Right lobe of liver (tissue), 6 donors: ENCODE results near the gene ENTHD1. TPM values are rescaled to one million over a fixed set of nuclear protein-coding genes. Genes with fewer than 3 reads are reported as not detected.

Experiments used
- ATAC-seq, 4 donors: fragments of 200-7000 bp; cut with Tn5 transposase; one replicate each; pipeline ENCODE4 v1.9.1; 2020; ENCODE audit warnings: mild to moderate bottlenecking in 4 of 4, moderate library complexity in 4 of 4
- DNase-seq, 3 donors: peaks; one replicate each; pipeline ENCODE4 v3.0.0-alpha.2; 2020
- H3K27ac ChIP-seq, 3 donors: fragments of 200-600 bp; one replicate each; pipeline ENCODE4 v1.8.0; 2022
- H3K27me3 ChIP-seq, 2 donors: fragments of 200-600 bp; one replicate each; pipeline ENCODE4 v1.8.0; 2022
- H3K36me3 ChIP-seq, 4 donors: fragments of 200-600 bp; sonication (generic) in 1 of 4; one replicate each; pipeline versions ENCODE4 v1.5.1 to v1.8.0; 2017 to 2022; ENCODE audit warnings: control low read depth in 1 of 4
- H3K4me1 ChIP-seq, 4 donors: fragments of 200-600 bp; sonication (generic) in 1 of 4; one replicate each; pipeline versions ENCODE4 v1.5.1 to v1.8.0; 2017 to 2022; ENCODE audit warnings: control low read depth in 1 of 4
- H3K4me3 ChIP-seq, 3 donors: fragments of 200-600 bp; one replicate each; pipeline ENCODE4 v1.8.0; 2022
- H3K9me3 ChIP-seq, 4 donors: fragments of 200-600 bp; sonication (generic) in 1 of 4; one replicate each; pipeline versions ENCODE4 v1.5.1 to v1.8.0; 2017 to 2022; ENCODE audit warnings: control low read depth in 1 of 4
- CTCF ChIP-seq, 4 donors: fragments of 200-600 bp in 3 of 4; fragments of 450-650 bp in 1 of 4; IDR thresholded peaks; one replicate each; pipeline versions ENCODE4 v1.5.1 to v1.8.0; 2016 to 2022; ENCODE audit warnings: antibody characterized with exemption in 4 of 4, mild to moderate bottlenecking in 2 of 4
- POLR2A ChIP-seq: fragments of 450-650 bp; IDR thresholded peaks from one replicate; pipeline ENCODE4 v1.6.1; 2017; ENCODE audit warnings: antibody characterized with exemption, mild to moderate bottlenecking
- WGBS: methylation state at CpG from one replicate; pipeline ENCODE4 v1.1.6; 2018; ENCODE audit warnings: low coverage, low lambda C conversion rate; ENCODE audit not compliant: insufficient coverage; ENCODE audit errors: missing lambda C conversion rate; 5-methylcytosine and 5-hydroxymethylcytosine counted together
- intact Hi-C, 2 donors: fragments of 100-400 bp; cut with DNase I; formaldehyde crosslinking; loops; one replicate each; pipeline versions ENCODE4 v1.11.2 to v1.14.1; 2022
- total RNA-seq, 6 experiments: library from RNA; depleted of rRNA in 2 of 6; stranded (reverse); fragments of >200 nt in 2 of 6; fragmentation: NEBNext Ultra II Directional in 3 of 6; extraction: Animal tissue kit (Norgen Biotek cat#: 25700) in 3 of 6; gene quantifications; one replicate each; pipeline versions ENCODE4 v1.1.0 to v1.2.4, GENCODE V29; 2016 to 2023
- donor health status: DM: no; HTN: yes; CAD: no.
- donor health status: DM: no; HTN: no; CAD: no.
- donor health status: DM: no; HTN: no; CAD: no.
- donor health status: DM: no; HTN: yes; CAD: no.
- donor health status: DM: no; HTN: yes; CAD: no.

The ENTHD1 gene
- total RNA-seq, 6 experiments from 2014 or later = not detected

GRCh38 chr22:39723463-39723862, 170.1 kb downstream of the ENTHD1 start:
- intact Hi-C loops = no loop called here
- H3K9me3 ChIP-seq = no peaks in the 10 kb centered on the region
- H3K4me1 ChIP-seq = no peaks in the 10 kb centered on the region
- whole genome bisulfite sequencing = 73% methylated on average over 5 of the region's 10 CpGs
- no peak overlapping the region for H3K27ac ChIP-seq
- H3K36me3 ChIP-seq = no peaks in the 10 kb centered on the region
- no peaks in the 10 kb centered on the region for H3K27me3 ChIP-seq
- H3K4me3 ChIP-seq = no peak overlapping the region
- ATAC-seq (no peak), DNase-seq (peak in 1 of 3 donors; percentile 29)
- TF ChIP-seq CTCF (IDR thresholded peaks at IDR 0.05) (no peak), POLR2A (no peak)

GRCh38 chr22:39722501-39722900, 171.1 kb downstream of the ENTHD1 start:
- H3K9me3 ChIP-seq = no peaks in the 10 kb centered on the region
- no peaks in the 10 kb centered on the region for H3K4me1 ChIP-seq
- no peaks in the 10 kb centered on the region for H3K36me3 ChIP-seq
- ATAC-seq = no peak
- WGBS = 79% methylated on average over 2 of the region's 4 CpGs
- H3K27ac ChIP-seq = no peak overlapping the region
- TF ChIP-seq POLR2A = no peak
- no peak for TF ChIP-seq CTCF (IDR thresholded peaks at IDR 0.05)
- H3K27me3 ChIP-seq = no peaks in the 10 kb centered on the region
- H3K4me3 ChIP-seq = no peak overlapping the region
- intact Hi-C loops = no loop called here
- peak in 1 of 3 donors; percentile 21 for DNase-seq

GRCh38 chr22:39722032-39722325, 171.6 kb downstream of the ENTHD1 start:
- Histone ChIP-seq H3K36me3 (no peaks in the 10 kb centered on the region), H3K9me3 (no peaks in the 10 kb centered on the region), H3K27ac (no peak overlapping the region), H3K4me1 (no peaks in the 10 kb centered on the region), H3K27me3 (no peaks in the 10 kb centered on the region), H3K4me3 (no peak overlapping the region)
- no peak for TF ChIP-seq POLR2A
- TF ChIP-seq CTCF (IDR thresholded peaks at IDR 0.05) = no peak
- intact Hi-C loops = no loop called here
- peak in 1 of 3 donors; percentile 14 for DNase-seq
- 68% methylated on average over 2 of the region's 6 CpGs for WGBS
- ATAC-seq = no peak

- no peak for ATAC-seq
- Histone ChIP-seq H3K4me3 (no peak overlapping the region), H3K4me1 (no peaks in the 10 kb centered on the region), H3K27me3 (no peaks in the 10 kb centered on the region), H3K9me3 (no peaks in the 10 kb centered on the region), H3K27ac (no peak overlapping the region), H3K36me3 (no peaks in the 10 kb centered on the region)
- intact Hi-C loops = no loop called here
- 38% methylated on average over 9 of the region's 9 CpGs for WGBS
- peak in 1 of 3 donors; percentile 27 for DNase-seq
- no peak for TF ChIP-seq POLR2A
- no peak for TF ChIP-seq CTCF (IDR thresholded peaks at IDR 0.05)
These were observed 172.1 kb downstream of the ENTHD1 start for GRCh38 chr22:39721206-39722031.
